H1 (cell line): ENCODE data around the gene THOC6. TPM values are rescaled to one million over a fixed set of nuclear protein-coding genes. Genes with fewer than 3 reads are reported as not detected.

Experiments
- CTCF ChIA-PET: fragments of 300-600 bp; sonication (Branson Sonifier 250); formaldehyde crosslinking; loops from one replicate; lab custom pipeline; 2021; ENCODE audit not compliant: partially characterized antibody; lab: Charles Lee
- POLR2A ChIA-PET: fragments of 300-600 bp; sonication (Branson Sonifier 250); formaldehyde crosslinking; loops from one replicate; lab custom pipeline; 2021; ENCODE audit warnings: inconsistent platforms; ENCODE audit not compliant: partially characterized antibody; lab: Charles Lee
- DNase-seq, 2 experiments: peaks; one replicate each; pipeline versions ENCODE4 v3.0.0 to v3.0.0-alpha.2; 2010 to 2022; ENCODE audit warnings: low spot score in 2 of 2, low read depth in 1 of 2, mixed read lengths in 1 of 2
- FAIRE-seq: peaks from 2 replicates; lab custom pipeline; 2011; peaks lifted over from hg19 to GRCh38; lab: Jason Lieb, UNC
- H2AFZ ChIP-seq: 2 replicates; pipeline ENCODE4 v1.8.1; 2012; ENCODE audit warnings: low read length, inconsistent platforms
- H2AK5ac ChIP-seq: 2 replicates; pipeline ENCODE4 v1.6.1; 2013; ENCODE audit warnings: low read depth, low read length
- H2BK120ac ChIP-seq: replicated peaks from 2 replicates; pipeline ENCODE3; 2013; ENCODE audit warnings: low read depth, low read length, inconsistent platforms
- H2BK12ac ChIP-seq: 2 replicates; pipeline ENCODE4 v1.6.1; 2013; ENCODE audit warnings: low read depth, low read length
- H2BK15ac ChIP-seq: 2 replicates; pipeline ENCODE4 v1.6.1; 2013; ENCODE audit warnings: low read length
- H2BK20ac ChIP-seq: 2 replicates; pipeline ENCODE4 v1.6.1; 2013; ENCODE audit warnings: low read length
- H2BK5ac ChIP-seq: 2 replicates; pipeline ENCODE4 v1.6.1; 2013; ENCODE audit warnings: low read depth, low read length
- H3K14ac ChIP-seq: 2 replicates; pipeline ENCODE4 v1.6.1; 2013; ENCODE audit warnings: inconsistent platforms; ENCODE audit not compliant: insufficient read length
- H3K18ac ChIP-seq: 2 replicates; pipeline ENCODE4 v1.6.1; 2013; ENCODE audit warnings: low read length; ENCODE audit errors: extremely low read depth
- H3K23ac ChIP-seq: 2 replicates; pipeline ENCODE4 v1.6.1; 2013; ENCODE audit warnings: inconsistent platforms; ENCODE audit not compliant: insufficient read length
- H3K23me2 ChIP-seq: 2 replicates; pipeline ENCODE4 v1.6.1; 2013; ENCODE audit warnings: low read depth, low read length
- H3K27ac ChIP-seq: 2 replicates; pipeline ENCODE4 v1.6.1; 2011; ENCODE audit warnings: low read depth, low read length, inconsistent platforms
- H3K27me3 ChIP-seq, 4 experiments: replicated peaks in 1 of 4; 1 replicate in 1 of 4; 2 replicates in 3 of 4; pipeline versions ENCODE4 v1.6.1 to v1.8.1; 2011 to 2013; ENCODE audit warnings: low read length in 3 of 4, mild to moderate bottlenecking in 3 of 4, inconsistent platforms in 2 of 4, mixed read lengths in 2 of 4, moderate library complexity in 1 of 4; ENCODE audit not compliant: control insufficient read depth in 3 of 4, insufficient read depth in 3 of 4; ENCODE audit errors: extremely low read depth in 1 of 4
- H3K36me3 ChIP-seq, 4 experiments: 2 replicates each; pipeline versions ENCODE4 v1.6.1 to v1.8.1; 2011 to 2013; ENCODE audit warnings: mild to moderate bottlenecking in 4 of 4, low read length in 3 of 4, moderate library complexity in 2 of 4, control low read depth in 1 of 4, inconsistent platforms in 1 of 4; ENCODE audit not compliant: insufficient read depth in 4 of 4, control insufficient read depth in 2 of 4
- H3K4ac ChIP-seq: replicated peaks from 2 replicates; pipeline ENCODE3; 2013; ENCODE audit warnings: low read length, low read depth, mixed read lengths, inconsistent platforms; ENCODE audit not compliant: insufficient read length
- H3K4me1 ChIP-seq, 4 experiments: replicated peaks in 1 of 4; 1 replicate in 1 of 4; 2 replicates in 3 of 4; pipeline versions ENCODE4 v1.6.1 to v1.8.1; 2011 to 2013; ENCODE audit warnings: low read length in 3 of 4, inconsistent platforms in 2 of 4, mixed read lengths in 1 of 4; ENCODE audit not compliant: insufficient read depth in 4 of 4, control insufficient read depth in 3 of 4
- H3K4me2 ChIP-seq, 2 experiments: 2 replicates each; pipeline versions ENCODE4 v1.6.1 to v1.8.1; 2011 to 2013; ENCODE audit warnings: low read depth in 2 of 2, low read length in 2 of 2, control low read depth in 1 of 2, inconsistent platforms in 1 of 2, mild to moderate bottlenecking in 1 of 2; ENCODE audit not compliant: insufficient read depth in 1 of 2
- H3K4me3 ChIP-seq, 4 experiments: fragments of 200-600, 300-600 bp in 1 of 4; sonication (generic), shearing (Covaris generic), sonication (Bioruptor Twin) in 1 of 4; 2 replicates each; pipeline versions ENCODE4 v1.5.1 to v1.8.1; 2011 to 2016; ENCODE audit warnings: low read length in 4 of 4, low read depth in 3 of 4, control low read depth in 2 of 4, inconsistent platforms in 2 of 4, mild to moderate bottlenecking in 2 of 4, mixed read lengths in 1 of 4, moderate library complexity in 1 of 4; ENCODE audit not compliant: insufficient read depth in 2 of 4; ENCODE audit errors: extremely low read depth in 1 of 4
- H3K56ac ChIP-seq: replicated peaks from 2 replicates; pipeline ENCODE3; 2013; ENCODE audit warnings: low read depth, mild to moderate bottlenecking, mixed read lengths, low read length, inconsistent platforms; ENCODE audit not compliant: insufficient read length
- H3K79me1 ChIP-seq: 2 replicates; pipeline ENCODE4 v1.6.1; 2013; ENCODE audit warnings: low read depth, low read length, control low read depth
- H3K79me2 ChIP-seq, 2 experiments: 2 replicates each; pipeline versions ENCODE4 v1.6.1 to v1.8.1; 2012 to 2013; ENCODE audit warnings: low read length in 2 of 2, mild to moderate bottlenecking in 2 of 2, inconsistent platforms in 1 of 2; ENCODE audit not compliant: insufficient read depth in 2 of 2, control insufficient read depth in 1 of 2
- H3K9ac ChIP-seq, 4 experiments: replicated peaks in 1 of 4; 1 replicate in 1 of 4; 2 replicates in 3 of 4; pipeline versions ENCODE4 v1.6.1 to v1.8.1; 2011 to 2013; ENCODE audit warnings: low read depth in 3 of 4, low read length in 3 of 4, control low read depth in 2 of 4, mild to moderate bottlenecking in 2 of 4, moderate library complexity in 2 of 4, inconsistent platforms in 1 of 4; ENCODE audit errors: extremely low read depth in 1 of 4
- H3K9me3 ChIP-seq, 2 experiments: 2 replicates each; pipeline versions ENCODE4 v1.6.1 to v1.8.1; 2012 to 2013; ENCODE audit warnings: mild to moderate bottlenecking in 2 of 2, moderate library complexity in 2 of 2, control low read depth in 1 of 2, inconsistent platforms in 1 of 2, low read depth in 1 of 2, low read length in 1 of 2, mixed read lengths in 1 of 2; ENCODE audit not compliant: insufficient read depth in 2 of 2
- H4K20me1 ChIP-seq, 2 experiments: replicated peaks in 1 of 2; 2 replicates each; pipeline versions ENCODE3 to v1.8.1; 2011 to 2013; ENCODE audit warnings: inconsistent platforms in 2 of 2, low read length in 2 of 2, mild to moderate bottlenecking in 1 of 2; ENCODE audit not compliant: insufficient read depth in 2 of 2, control insufficient read depth in 1 of 2
- H4K5ac ChIP-seq: 2 replicates; pipeline ENCODE4 v1.6.1; 2013; ENCODE audit warnings: low read length, low read depth, mixed read lengths, inconsistent platforms; ENCODE audit not compliant: insufficient read length
- H4K8ac ChIP-seq: 2 replicates; pipeline ENCODE4 v1.8.0; 2013; ENCODE audit warnings: mild to moderate bottlenecking, moderate library complexity, low read length, inconsistent platforms; ENCODE audit not compliant: insufficient read depth; ENCODE audit errors: extremely low read depth
- H4K91ac ChIP-seq: replicated peaks from 2 replicates; pipeline ENCODE3; 2013; ENCODE audit warnings: low read length, mixed read lengths, inconsistent platforms; ENCODE audit not compliant: insufficient read length
- BACH1 ChIP-seq: IDR thresholded peaks from 2 replicates; pipeline ENCODE4 v1.6.1; 2012; ENCODE audit warnings: low read length, improper control_type of control experiment
- CTBP2 ChIP-seq: IDR thresholded peaks from 2 replicates; pipeline ENCODE4 v1.7.0; 2011; ENCODE audit warnings: borderline replicate concordance, mild to moderate bottlenecking, moderate library complexity, mixed read lengths, low read length; ENCODE audit not compliant: insufficient read depth, insufficient read length
- EP300 ChIP-seq, 2 experiments: IDR thresholded peaks; 1 replicate in 1 of 2; 2 replicates in 1 of 2; pipeline ENCODE4 v1.6.1; 2011 to 2012; ENCODE audit warnings: low read depth in 2 of 2, low read length in 2 of 2, mild to moderate bottlenecking in 2 of 2, borderline replicate concordance in 1 of 2, inconsistent platforms in 1 of 2, moderate library complexity in 1 of 2
- KDM1A ChIP-seq: fragments of 200-600, 300-600 bp; sonication (generic); IDR thresholded peaks from 2 replicates; pipeline ENCODE4 v1.7.1; 2016; ENCODE audit warnings: mild to moderate bottlenecking, low read length, borderline replicate concordance
- POLR2A ChIP-seq, 2 experiments: IDR thresholded peaks; 1 replicate in 1 of 2; 2 replicates in 1 of 2; pipeline ENCODE4 v1.6.1; 2011; ENCODE audit warnings: low read depth in 2 of 2, low read length in 2 of 2, mild to moderate bottlenecking in 2 of 2; ENCODE audit errors: control extremely low read depth in 1 of 2
- POU5F1 ChIP-seq: IDR thresholded peaks from 2 replicates; pipeline ENCODE4 v1.6.1; 2011; ENCODE audit warnings: low read depth, mild to moderate bottlenecking, low read length, moderate library complexity
- RBBP5 ChIP-seq: IDR thresholded peaks from 2 replicates; pipeline ENCODE4 v1.7.1; 2012; ENCODE audit warnings: low read depth, mild to moderate bottlenecking, inconsistent platforms, low read length, moderate library complexity, borderline replicate concordance
- TAF1 ChIP-seq: IDR thresholded peaks from 2 replicates; pipeline ENCODE4 v1.6.1; 2011; ENCODE audit warnings: mild to moderate bottlenecking, low read depth, low read length
- whole genome bisulfite sequencing, 2 experiments: shearing (Covaris generic) in 1 of 2; methylation state at CpG; one replicate each; pipeline versions ENCODE4 v1.1.6 to v1.1.7; 2013 to 2015; ENCODE audit warnings: low lambda C conversion rate in 2 of 2, mixed read lengths in 2 of 2, inconsistent platforms in 1 of 2, low coverage in 1 of 2, missing lambda C conversion rate in 1 of 2; ENCODE audit not compliant: insufficient replicate concordance in 2 of 2, insufficient coverage in 1 of 2, insufficient read length in 1 of 2; ENCODE audit errors: extremely low coverage in 1 of 2, missing lambda C conversion rate in 1 of 2; 5-methylcytosine and 5-hydroxymethylcytosine counted together
- polyA plus RNA-seq, 7 experiments: library from polyadenylated mRNA; depleted of rRNA in 3 of 7; stranded (reverse) in 5 of 7; unstranded in 2 of 7; fragments of >200 nt in 5 of 7; fragments of 200-250 nt in 2 of 7; gene quantifications; 1 replicate in 5 of 7; 2 replicates in 1 of 7; 4 replicates in 1 of 7; pipeline versions ENCODE4 v1.2.1 to v1.2.3, GENCODE V29; 2011 to 2013; ENCODE audit warnings: missing spikeins in 2 of 7, mixed read lengths in 2 of 7
- total RNA-seq: library from RNA; stranded (reverse); fragmentation: NEBNext Ultra II Directional; extraction: Animal tissue kit (Norgen Biotek cat#: 25700); gene quantifications from 2 replicates; pipeline ENCODE4 v1.2.1, GENCODE V29; 2021
- TF ChIP-seq, protein P1 (sequence below), 3 experiments: IDR thresholded peaks; 1 replicate in 2 of 3; 2 replicates in 1 of 3; pipeline versions ENCODE4 v1.5.1 to v1.6.1; 2011; ENCODE audit warnings: low read length in 3 of 3, mild to moderate bottlenecking in 3 of 3, inconsistent platforms in 2 of 3, low read depth in 1 of 3, moderate library complexity in 1 of 3; ENCODE audit not compliant: insufficient read depth in 1 of 3; ENCODE audit errors: control extremely low read depth in 1 of 3
- TF ChIP-seq, protein P2 (sequence below): IDR thresholded peaks from 2 replicates; pipeline ENCODE4 v1.6.1; 2012; ENCODE audit warnings: inconsistent platforms

The THOC6 gene
- total and polyA plus RNA-seq, 2 of the 8 experiments (the other 6 are each of a cell fraction or from before 2014, with no cell fraction given): 78.5 to 111 TPM

DNA sequence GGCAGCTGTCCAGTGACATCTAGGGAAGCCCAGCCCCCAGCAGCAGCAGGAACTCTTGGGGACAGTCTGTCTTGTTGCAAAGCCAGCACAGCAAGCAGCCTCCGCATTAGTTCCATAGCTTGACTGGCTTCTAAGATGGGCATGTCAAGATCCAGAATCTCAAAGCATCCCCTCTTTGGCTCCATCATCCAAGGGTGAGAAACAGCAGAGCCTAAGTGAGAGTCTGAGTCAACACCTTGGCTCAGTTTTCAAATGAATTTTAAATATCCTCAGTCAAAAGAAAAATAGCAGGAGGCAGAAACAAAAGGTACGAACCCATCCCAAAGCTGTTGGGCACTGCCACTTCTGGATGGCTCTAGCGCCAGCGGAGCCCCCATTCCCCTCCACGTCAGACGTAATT is 8.9 kb upstream of the THOC6 start:
- H3K4me1 ChIP-seq: peaks cover 12 to 47% (median 41%) of the 10 kb centered on the region in 4 experiments
- no peak overlapping the region for H3K56ac ChIP-seq
- H4K8ac ChIP-seq: no peak overlapping the region
- no peak overlapping the region for H3K23ac ChIP-seq
- H3K4ac ChIP-seq: no peak overlapping the region
- POLR2A ChIA-PET: interaction anchor here (0.8 to 35.7 kb wide), 13 partner anchors 2 to 84 kb away, joined by 3 to 1808 read pairs (median 4); partner anchors contain the start of genes BICDL2, CLDN6, CLDN9 and HCFC1R1
- DNase-seq: no peak
- peaks cover 11% of the 10 kb centered on the region; the same call in 1 of the 2 replicates for H3K79me1 ChIP-seq
- H2BK5ac ChIP-seq: no peak overlapping the region
- H3K14ac ChIP-seq: no peak overlapping the region
- CTCF ChIA-PET: interaction anchor here (0.8 to 11.3 kb wide), 7 partner anchors 10 to 45 kb away, joined by 3 to 213 read pairs (median 4); no protein-coding TSS in a partner anchor
- H3K18ac ChIP-seq: no peak overlapping the region
- no peaks in the 10 kb centered on the region for H3K9me3 ChIP-seq
- H3K36me3 ChIP-seq: peaks cover 6 to 20% (median 12%) of the 10 kb centered on the region in 4 experiments; a peak in 7 of 8 replicates
- H2AFZ ChIP-seq: no peak overlapping the region
- no peak overlapping the region for H2BK120ac ChIP-seq
- H2AK5ac ChIP-seq: no peak overlapping the region
- H3K27me3 ChIP-seq: no peaks in the 10 kb centered on the region; a peak in 1 of 7 replicates
- peaks cover 16 to 32% of the 10 kb centered on the region in 2 experiments for H4K20me1 ChIP-seq
- WGBS, 2 experiments: 94% methylated on average over 6 of the region's 6 CpGs; no CpG with 5 or more reads in 1 of the 2 experiments
- H4K5ac ChIP-seq: no peak overlapping the region
- H4K91ac ChIP-seq: no peak overlapping the region
- peaks cover 22% of the 10 kb centered on the region for H3K23me2 ChIP-seq
- H3K79me2 ChIP-seq: peaks cover 11 to 28% of the 10 kb centered on the region in 2 experiments
- H2BK20ac ChIP-seq: no peak overlapping the region
- no peak for FAIRE-seq
- H2BK12ac ChIP-seq: no peak overlapping the region
- no peak overlapping the region for H3K27ac ChIP-seq
- H3K4me3 ChIP-seq: 0 out of 8 replicates have a peak overlapping the region, but pooled peaks of 1 of the 4 experiments have one; percentile 5
- H3K4me2 ChIP-seq: peak overlapping the region in 1 of 2 experiments; percentile 80; a peak in 1 of 4 replicates
- H2BK15ac ChIP-seq: 0 out of 2 replicates have a peak overlapping the region, but pooled peaks have one; percentile 61
- no peak overlapping the region for H3K9ac ChIP-seq
- no peak for TF ChIP-seq KDM1A
- TF ChIP-seq CTBP2: no peak
- TF ChIP-seq, protein P1, sequence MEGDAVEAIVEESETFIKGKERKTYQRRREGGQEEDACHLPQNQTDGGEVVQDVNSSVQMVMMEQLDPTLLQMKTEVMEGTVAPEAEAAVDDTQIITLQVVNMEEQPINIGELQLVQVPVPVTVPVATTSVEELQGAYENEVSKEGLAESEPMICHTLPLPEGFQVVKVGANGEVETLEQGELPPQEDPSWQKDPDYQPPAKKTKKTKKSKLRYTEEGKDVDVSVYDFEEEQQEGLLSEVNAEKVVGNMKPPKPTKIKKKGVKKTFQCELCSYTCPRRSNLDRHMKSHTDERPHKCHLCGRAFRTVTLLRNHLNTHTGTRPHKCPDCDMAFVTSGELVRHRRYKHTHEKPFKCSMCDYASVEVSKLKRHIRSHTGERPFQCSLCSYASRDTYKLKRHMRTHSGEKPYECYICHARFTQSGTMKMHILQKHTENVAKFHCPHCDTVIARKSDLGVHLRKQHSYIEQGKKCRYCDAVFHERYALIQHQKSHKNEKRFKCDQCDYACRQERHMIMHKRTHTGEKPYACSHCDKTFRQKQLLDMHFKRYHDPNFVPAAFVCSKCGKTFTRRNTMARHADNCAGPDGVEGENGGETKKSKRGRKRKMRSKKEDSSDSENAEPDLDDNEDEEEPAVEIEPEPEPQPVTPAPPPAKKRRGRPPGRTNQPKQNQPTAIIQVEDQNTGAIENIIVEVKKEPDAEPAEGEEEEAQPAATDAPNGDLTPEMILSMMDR (IDR thresholded peaks at IDR 0.05; ENCODE audit: control extremely low read depth in 1 of 3, insufficient read depth in 1 of 3, low read depth in 1 of 3, low read length in 3 of 3): no peak
- no peak for TF ChIP-seq TAF1
- TF ChIP-seq EP300 (IDR thresholded peaks at IDR 0.05; ENCODE audit: borderline replicate concordance in 1 of 2, low read depth in 2 of 2, low read length in 2 of 2): no peak
- TF ChIP-seq POU5F1: no peak
- no peak for TF ChIP-seq RBBP5
- TF ChIP-seq POLR2A (IDR thresholded peaks at IDR 0.05; ENCODE audit: control extremely low read depth in 1 of 2, low read depth in 2 of 2, low read length in 2 of 2): peak in 1 of 2 experiments; percentile 44; a peak in 1 of 3 replicates
- TF ChIP-seq, protein P2, sequence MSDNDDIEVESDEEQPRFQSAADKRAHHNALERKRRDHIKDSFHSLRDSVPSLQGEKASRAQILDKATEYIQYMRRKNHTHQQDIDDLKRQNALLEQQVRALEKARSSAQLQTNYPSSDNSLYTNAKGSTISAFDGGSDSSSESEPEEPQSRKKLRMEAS: no peak
- TF ChIP-seq BACH1: no peak
